Measurements from ENCODE around the gene SMIM20. TPM values are rescaled to one million over a fixed set of nuclear protein-coding genes. Genes with fewer than 3 reads are reported as not detected.
A peak's percentile ranks its signal among the peaks of the same experiment; 100 is the strongest.

SMIM20 gene
- total RNA-seq, 2 donors from 2014 or later: 35.9 to 40.8 TPM

DNA sequence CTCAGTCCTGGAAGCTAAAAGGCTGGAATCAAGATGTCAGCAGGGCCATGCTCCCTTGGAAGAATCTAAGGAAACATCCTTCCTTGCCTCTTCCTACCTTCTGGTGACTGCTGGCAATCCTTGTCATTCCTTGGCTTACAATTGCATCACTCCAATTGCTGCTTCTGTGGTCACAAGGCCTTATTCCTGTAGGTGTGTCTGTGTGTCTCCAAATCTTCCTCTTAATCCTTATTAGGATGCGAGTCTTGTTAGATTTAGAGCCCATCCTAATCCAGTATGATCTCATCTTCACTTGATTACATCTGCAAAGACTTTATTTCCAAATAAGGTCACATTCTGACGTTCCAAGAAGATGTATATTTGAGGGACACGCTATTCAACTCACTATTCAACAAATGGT, 52.2 kb downstream of the SMIM20 start:
- no peaks in the 10 kb centered on the region for H3K9me3 Mint-ChIP-seq
- H3K27me3 ChIP-seq (ENCODE audit: control insufficient read depth, insufficient read depth, low read length, poor library complexity, severe bottlenecking): no peaks in the 10 kb centered on the region

GRCh38 chr4:25969374-25970155, 55.5 kb downstream of the SMIM20 start:
- no peaks in the 10 kb centered on the region for H3K36me3 Mint-ChIP-seq (ENCODE audit: low read depth)
- no peaks in the 10 kb centered on the region for H3K27me3 Mint-ChIP-seq (ENCODE audit: insufficient read depth)
- Histone ChIP-seq H3K4me3 (ENCODE audit: low read length) (no peak overlapping the region), H3K9me3 (ENCODE audit: control insufficient read depth, low read length) (no peaks in the 10 kb centered on the region), H3K4me1 (ENCODE audit: control insufficient read depth, insufficient read depth, low read length) (peaks cover 16% of the 10 kb centered on the region), H3K27ac (ENCODE audit: low read depth, low read length) (no peak overlapping the region), H3K27me3 (ENCODE audit: control insufficient read depth, insufficient read depth, low read length, poor library complexity, severe bottlenecking) (no peaks in the 10 kb centered on the region), H3K36me3 (ENCODE audit: control insufficient read depth, insufficient read depth, low read length) (no peaks in the 10 kb centered on the region), H3K9ac (ENCODE audit: extremely low read depth, low read length, poor library complexity, severe bottlenecking) (no peak overlapping the region)
- H3K4me3 Mint-ChIP-seq: no peak overlapping the region
- WGBS, 2 experiments (ENCODE audit: insufficient coverage in 1 of 2, insufficient read length in 1 of 2): 82 to 87% methylated on average over 6 to 12 of the region's 13 CpGs
- no peaks in the 10 kb centered on the region for H3K9me3 Mint-ChIP-seq
- TF ChIP-seq, protein P1, sequence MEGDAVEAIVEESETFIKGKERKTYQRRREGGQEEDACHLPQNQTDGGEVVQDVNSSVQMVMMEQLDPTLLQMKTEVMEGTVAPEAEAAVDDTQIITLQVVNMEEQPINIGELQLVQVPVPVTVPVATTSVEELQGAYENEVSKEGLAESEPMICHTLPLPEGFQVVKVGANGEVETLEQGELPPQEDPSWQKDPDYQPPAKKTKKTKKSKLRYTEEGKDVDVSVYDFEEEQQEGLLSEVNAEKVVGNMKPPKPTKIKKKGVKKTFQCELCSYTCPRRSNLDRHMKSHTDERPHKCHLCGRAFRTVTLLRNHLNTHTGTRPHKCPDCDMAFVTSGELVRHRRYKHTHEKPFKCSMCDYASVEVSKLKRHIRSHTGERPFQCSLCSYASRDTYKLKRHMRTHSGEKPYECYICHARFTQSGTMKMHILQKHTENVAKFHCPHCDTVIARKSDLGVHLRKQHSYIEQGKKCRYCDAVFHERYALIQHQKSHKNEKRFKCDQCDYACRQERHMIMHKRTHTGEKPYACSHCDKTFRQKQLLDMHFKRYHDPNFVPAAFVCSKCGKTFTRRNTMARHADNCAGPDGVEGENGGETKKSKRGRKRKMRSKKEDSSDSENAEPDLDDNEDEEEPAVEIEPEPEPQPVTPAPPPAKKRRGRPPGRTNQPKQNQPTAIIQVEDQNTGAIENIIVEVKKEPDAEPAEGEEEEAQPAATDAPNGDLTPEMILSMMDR (conservative IDR thresholded peaks at IDR 0.05): no peak
- H3K4me1 Mint-ChIP-seq: peaks cover 29% of the 10 kb centered on the region
- no peak overlapping the region for H3K27ac Mint-ChIP-seq
- DNase-seq: no peak

More for the DNA sequence above, 52.2 kb downstream of the SMIM20 start:
- H3K4me1 Mint-ChIP-seq: peaks cover 24% of the 10 kb centered on the region
- Histone ChIP-seq H3K4me3 (ENCODE audit: low read length) (no peak overlapping the region), H3K9me3 (ENCODE audit: control insufficient read depth, low read length) (no peaks in the 10 kb centered on the region), H3K4me1 (ENCODE audit: control insufficient read depth, insufficient read depth, low read length) (peaks cover 16% of the 10 kb centered on the region), H3K9ac (ENCODE audit: extremely low read depth, low read length, poor library complexity, severe bottlenecking) (no peak overlapping the region), H3K27ac (ENCODE audit: low read depth, low read length) (no peak overlapping the region), H3K36me3 (ENCODE audit: control insufficient read depth, insufficient read depth, low read length) (no peaks in the 10 kb centered on the region)
- DNase-seq: peak; percentile 20
- no peaks in the 10 kb centered on the region for H3K27me3 Mint-ChIP-seq (ENCODE audit: insufficient read depth)
- no peaks in the 10 kb centered on the region for H3K36me3 Mint-ChIP-seq (ENCODE audit: low read depth)
- no peak overlapping the region for H3K4me3 Mint-ChIP-seq
- WGBS, 2 experiments (ENCODE audit: insufficient coverage in 1 of 2, insufficient read length in 1 of 2): 88 to 93% methylated on average over 2 to 3 of the region's 3 CpGs
- no peak overlapping the region for H3K27ac Mint-ChIP-seq
- TF ChIP-seq, protein P1 (conservative IDR thresholded peaks at IDR 0.05): no peak

GRCh38 chr4:25970226-25970675, 56.2 kb downstream of the SMIM20 start:
- peaks cover 14% of the 10 kb centered on the region for H3K4me1 ChIP-seq (ENCODE audit: control insufficient read depth, insufficient read depth, low read length)
- peak overlapping the region; percentile 51 for H3K27ac ChIP-seq (ENCODE audit: low read depth, low read length)
- no peaks in the 10 kb centered on the region for H3K9me3 ChIP-seq (ENCODE audit: control insufficient read depth, low read length)
- WGBS, 2 experiments (ENCODE audit: insufficient coverage in 1 of 2, insufficient read length in 1 of 2): 85 to 89% methylated on average over 5 to 13 of the region's 13 CpGs
- no peak overlapping the region for H3K4me3 ChIP-seq (ENCODE audit: low read length)
- no peaks in the 10 kb centered on the region for H3K36me3 ChIP-seq (ENCODE audit: control insufficient read depth, insufficient read depth, low read length)
- no peak overlapping the region for H3K9ac ChIP-seq (ENCODE audit: extremely low read depth, low read length, poor library complexity, severe bottlenecking)
- DNase-seq: no peak
- H3K27me3 Mint-ChIP-seq (ENCODE audit: insufficient read depth): no peaks in the 10 kb centered on the region
- H3K4me3 Mint-ChIP-seq: no peak overlapping the region
- H3K27me3 ChIP-seq (ENCODE audit: control insufficient read depth, insufficient read depth, low read length, poor library complexity, severe bottlenecking): no peaks in the 10 kb centered on the region
- TF ChIP-seq, protein P1 (conservative IDR thresholded peaks at IDR 0.05): no peak
- peaks cover 2% of the 10 kb centered on the region for H3K9me3 Mint-ChIP-seq
- H3K27ac Mint-ChIP-seq: peak overlapping the region; percentile 45
- peaks cover under 1% of the 10 kb centered on the region for H3K36me3 Mint-ChIP-seq (ENCODE audit: low read depth)
- peaks cover 24% of the 10 kb centered on the region for H3K4me1 Mint-ChIP-seq
